NCI-H146 treated with DMSO at 0.1 percent for 48 hours (cell line): ENCODE measurements around the gene SIN3A.
"Not testable (repeated sequence)": the region's sequence is repeated elsewhere in the genome, so short reads cannot be mapped to it uniquely, and the experiment has no call there.

Experiments used
- DNase-seq: peaks from one replicate; lab custom pipeline; 2025; ENCODE audit not compliant: unreplicated experiment; lab: John Stamatoyannopoulos, UW

The SIN3A gene

DNA sequence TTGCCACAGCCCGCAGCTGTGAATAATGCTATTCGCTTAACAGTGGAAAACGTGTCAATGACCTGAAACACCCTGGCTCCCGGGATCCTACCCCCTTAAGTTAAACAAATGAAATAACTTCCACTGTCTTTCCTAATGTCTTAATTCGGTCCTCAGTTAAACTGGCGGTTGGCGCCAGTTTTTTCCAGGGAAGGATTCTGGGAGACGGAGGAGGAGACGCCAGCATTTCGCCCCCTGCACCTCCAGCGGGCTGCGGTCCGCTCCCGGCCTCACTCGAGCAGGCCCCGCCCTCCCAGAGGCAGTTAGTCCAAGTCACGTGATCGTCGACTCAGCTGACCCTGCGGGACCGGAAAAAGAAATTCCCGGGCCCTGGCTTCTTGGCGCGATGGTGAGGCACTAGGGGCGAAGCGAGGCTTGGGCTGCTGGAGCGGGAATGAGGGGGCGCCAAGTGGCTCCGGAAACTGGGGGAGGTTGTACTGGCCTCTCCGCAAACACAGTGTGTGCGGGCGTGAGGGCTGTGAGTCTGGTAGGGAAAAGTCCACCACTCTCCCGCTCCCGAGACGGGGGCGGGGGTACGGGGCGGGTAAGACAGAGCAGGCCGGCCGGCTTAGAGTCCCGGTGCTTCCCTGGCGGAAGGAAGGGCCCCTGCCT lies 115.7 kb downstream of the SIN3A start, which contains the start of gene COMMD4:
Gene COMMD4, plus strand, starts transcription at position 359 of the 651 bp plus-strand sequence. Its CDS starts 27 bp downstream, at position 386.
- peak; percentile 64 for DNase-seq

DNA sequence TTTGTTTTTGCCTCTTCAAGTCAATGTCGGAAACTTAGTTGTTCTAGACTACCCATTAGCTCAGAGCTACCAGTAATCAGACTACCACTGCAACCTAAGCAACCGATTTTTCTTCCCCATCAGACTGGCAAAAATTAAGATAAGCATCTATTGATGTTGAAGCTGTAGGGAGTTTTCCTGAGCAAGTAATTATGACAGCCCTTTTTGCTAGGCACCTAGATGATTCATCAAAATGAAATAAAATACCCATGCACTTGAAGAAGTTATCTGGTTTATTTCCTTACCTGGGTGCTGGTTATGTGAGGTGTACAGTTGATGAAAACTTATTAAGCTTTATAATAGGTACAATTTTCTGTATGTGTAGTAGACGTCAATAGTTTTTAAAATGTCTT lies 116.2 kb downstream of the SIN3A start:
- no peak for DNase-seq

DNA sequence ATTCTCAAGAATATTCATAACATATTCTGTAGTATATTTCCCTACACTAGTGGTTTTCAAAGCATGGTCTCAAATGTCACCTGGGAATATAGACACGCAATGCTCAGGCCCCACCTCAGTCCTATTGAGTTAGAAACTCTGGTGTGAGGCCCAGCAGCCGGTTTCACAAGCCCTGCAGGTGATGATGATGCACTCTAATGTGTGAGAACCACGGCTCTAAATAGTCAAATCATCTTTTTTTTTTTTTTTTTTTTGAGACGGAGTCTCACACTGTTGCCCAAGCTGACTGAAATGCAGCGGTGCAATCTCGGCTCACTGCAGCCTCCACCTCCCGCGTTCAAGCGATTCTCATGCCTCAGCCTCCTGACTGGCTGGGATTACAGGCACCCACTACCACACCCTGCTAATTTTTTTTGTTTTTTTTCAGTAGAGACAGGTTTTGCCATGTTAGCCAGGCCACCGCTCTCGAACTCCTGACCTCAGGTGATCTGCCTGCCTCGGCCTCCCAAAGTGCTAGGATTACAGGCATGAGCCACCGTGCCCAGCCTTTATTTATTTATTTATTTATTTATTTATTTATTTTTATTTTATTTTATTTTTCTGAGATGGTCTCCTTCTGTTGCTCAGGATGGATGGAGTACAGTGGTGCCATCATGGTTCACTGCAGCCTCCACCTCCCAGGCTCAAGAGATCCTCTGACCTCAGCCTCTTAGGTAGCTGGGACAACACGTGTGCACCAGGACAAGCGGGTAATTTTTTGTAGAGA lies 117.7 kb downstream of the SIN3A start:
- DNase-seq: not testable (repeated sequence)

DNA sequence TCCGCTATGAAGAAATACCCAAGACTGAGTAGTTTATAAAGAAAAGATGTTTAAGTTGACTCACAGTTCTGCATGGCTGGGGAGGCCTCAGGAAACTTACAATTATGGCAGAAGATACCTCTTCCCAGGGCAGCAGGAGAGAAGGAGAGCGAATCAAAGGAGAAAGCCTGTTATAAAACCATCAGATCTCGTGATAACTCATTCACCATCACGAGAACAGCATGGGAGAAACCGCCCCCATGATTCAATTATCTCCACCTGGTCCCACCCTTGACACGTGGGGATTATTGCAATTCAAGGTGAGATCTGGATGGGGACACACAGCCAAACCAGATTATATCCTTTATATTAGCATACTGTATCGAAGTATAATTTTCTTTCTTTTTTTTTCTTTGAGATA lies 119.4 kb downstream of the SIN3A start:
- not testable (repeated sequence) for DNase-seq

DNA sequence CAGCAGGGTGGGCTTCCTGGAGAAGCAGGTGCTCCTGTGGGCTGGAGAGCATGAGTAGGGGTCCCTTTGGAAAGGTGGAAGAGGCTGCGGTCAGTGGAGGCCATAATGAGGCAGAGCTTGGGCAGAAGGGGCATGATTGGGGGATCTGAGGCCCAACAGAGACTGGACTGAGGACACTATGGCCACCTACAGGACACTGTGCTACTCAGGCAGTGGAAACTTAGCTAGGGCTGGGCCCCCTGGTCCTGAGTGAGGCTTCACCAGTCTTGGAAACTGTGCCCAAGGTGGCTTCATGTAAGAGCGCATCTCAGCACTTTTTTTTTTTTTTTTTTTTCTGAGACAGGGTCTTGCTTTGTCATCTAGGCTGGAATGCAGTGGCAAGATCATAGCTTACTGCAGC lies 121.9 kb downstream of the SIN3A start:
- DNase-seq: no peak

DNA sequence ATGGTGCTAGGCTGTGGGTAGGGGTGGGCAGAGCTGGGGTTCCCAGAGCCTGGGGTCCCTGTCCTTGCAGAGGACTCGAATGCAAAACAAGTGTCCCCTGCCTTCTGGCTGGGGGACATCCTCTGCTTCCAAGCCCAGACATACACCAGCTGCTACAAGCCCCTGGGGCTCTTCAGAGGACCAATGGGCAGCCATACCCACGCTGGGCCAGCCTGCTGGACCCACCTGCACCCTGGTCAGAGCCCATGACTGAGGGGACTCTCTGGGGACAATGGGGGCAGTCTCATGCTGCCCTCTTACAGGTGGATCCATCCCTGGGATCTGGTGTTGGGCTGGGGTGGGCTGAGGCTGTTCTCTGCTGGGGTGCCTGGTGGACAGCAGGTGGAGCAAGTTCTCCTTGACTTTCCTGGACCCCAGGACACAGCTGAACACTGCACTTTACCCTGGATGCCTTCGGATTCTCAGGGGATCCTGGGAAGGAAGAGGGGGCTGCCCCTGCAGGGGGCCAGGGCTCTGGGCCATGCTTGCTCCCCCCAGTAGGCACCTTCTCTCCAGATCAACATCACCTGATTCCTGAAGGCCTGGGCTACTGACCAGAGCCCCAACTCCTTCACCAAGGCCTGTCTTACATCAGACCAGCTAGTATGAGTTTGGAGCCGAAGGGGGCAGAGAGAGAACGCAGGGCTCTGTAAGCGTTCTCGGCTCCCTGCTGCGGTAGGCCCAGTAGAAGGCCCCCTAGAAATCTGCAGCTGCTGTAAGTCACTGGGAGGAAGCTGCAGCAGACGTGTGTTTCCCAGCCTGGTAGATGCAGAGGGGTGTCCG lies 122.8 kb downstream of the SIN3A start:
- DNase-seq: no peak

DNA sequence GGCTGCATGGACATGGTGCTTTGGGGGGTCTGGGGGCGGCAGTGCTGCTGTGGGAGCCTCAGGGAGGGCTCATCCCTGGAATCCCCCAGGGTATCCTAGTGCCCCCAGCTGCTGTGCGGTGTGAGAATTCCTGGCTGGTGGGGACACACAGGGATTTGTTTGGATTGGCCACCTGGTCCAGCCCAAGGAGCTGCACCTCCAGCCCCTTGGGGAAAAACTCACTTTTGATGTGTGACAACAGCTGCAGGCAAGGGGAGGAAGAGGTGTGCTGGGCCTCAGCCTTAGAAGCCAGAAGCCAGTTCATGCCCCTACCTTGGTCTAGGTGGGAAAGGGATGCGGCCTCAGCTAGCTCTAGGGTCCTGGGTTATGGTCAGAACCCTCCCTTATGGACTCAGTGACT lies 124.0 kb downstream of the SIN3A start:
- DNase-seq: no peak

DNA sequence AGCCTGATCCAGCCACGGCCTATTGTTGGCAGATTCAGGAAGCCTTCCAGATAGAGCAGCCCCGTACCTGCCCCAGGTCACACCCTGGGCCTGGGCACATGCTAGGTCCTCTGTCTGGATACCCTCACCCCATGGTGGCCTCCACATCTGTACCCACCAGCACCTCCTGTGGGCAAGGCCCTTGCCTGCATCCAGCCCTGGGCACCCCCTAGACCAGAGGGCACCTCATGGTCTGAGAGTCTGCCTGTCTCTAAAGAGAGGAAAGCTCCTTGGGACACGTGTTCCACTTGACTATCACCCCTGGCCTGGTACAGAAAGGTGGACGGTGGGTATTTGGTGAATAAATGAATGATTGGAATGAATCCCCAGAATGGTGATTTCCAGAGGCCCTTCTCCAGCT lies 124.5 kb downstream of the SIN3A start:
- DNase-seq: no peak

DNA sequence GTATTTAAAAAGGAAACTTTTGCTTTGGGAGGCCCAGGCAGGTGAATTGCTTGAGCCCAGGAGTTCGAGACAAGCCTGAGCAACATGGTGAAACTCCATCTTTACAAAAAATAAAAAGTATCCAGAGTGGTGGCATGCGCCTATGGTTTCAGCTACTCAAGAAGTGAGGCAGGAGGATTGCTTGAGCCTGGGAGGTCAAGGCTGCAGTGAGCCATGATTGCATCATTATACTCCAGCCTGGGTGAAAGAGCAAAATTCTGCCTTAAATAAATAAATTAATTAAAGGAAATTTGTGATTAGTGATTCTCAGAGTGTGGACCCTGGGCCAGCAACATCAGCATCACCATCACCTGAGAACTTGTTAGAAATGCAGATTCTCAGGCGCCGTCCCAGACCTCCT lies 125.6 kb downstream of the SIN3A start:
- no peak for DNase-seq

DNA sequence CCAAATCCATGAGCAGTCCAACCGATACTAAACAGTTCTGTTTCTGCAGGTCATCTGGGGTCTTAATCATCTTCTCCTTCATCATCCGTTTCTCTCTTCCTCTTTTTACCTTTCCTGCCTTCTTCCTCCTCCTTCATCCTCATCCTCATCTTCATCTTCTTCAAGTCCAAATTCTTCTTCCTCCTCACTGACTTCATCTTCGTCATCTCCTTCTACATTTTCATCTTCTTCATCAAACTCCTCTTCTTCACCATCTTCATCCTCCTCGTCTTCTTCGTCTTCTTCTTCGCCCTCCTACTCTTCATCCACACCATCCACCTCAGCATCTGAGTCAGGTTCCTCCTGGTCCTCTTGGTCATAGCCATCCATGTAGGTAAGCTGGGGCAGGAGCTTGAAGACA lies 129.8 kb downstream of the SIN3A start:
- no peak for DNase-seq
